HepG2 (cell line): Measurements from ENCODE around the gene PTMA. TPM values are rescaled to one million over a fixed set of nuclear protein-coding genes. Genes with fewer than 3 reads are reported as not detected.

ENCODE experiments used
- AGO1 ChIP-seq: fragments of 200-400 bp; formaldehyde crosslinking; IDR thresholded peaks from 2 replicates; pipeline ENCODE4 v1.6.1; 2017; ENCODE audit warnings: mild to moderate bottlenecking, low read depth, low read length, moderate library complexity; ENCODE audit not compliant: poor library complexity, severe bottlenecking
- AKAP8 ChIP-seq: sonication (generic); formaldehyde crosslinking; IDR thresholded peaks from 2 replicates; pipeline ENCODE4 v1.5.1; 2020; ENCODE audit warnings: mild to moderate bottlenecking, missing genetic modification reagents
- ARID4A ChIP-seq: sonication (generic); formaldehyde crosslinking; IDR thresholded peaks from 2 replicates; pipeline ENCODE4 v1.5.0; 2020; ENCODE audit warnings: mild to moderate bottlenecking, missing genetic modification reagents, borderline replicate concordance
- ARNT ChIP-seq: fragments of 450-650 bp; IDR thresholded peaks from 2 replicates; pipeline ENCODE4 v1.6.1; 2017
- DMAP1 ChIP-seq: IDR thresholded peaks from 2 replicates; pipeline ENCODE4 v1.6.1; 2016
- GMEB1 ChIP-seq: sonication (generic); formaldehyde crosslinking; IDR thresholded peaks from 2 replicates; pipeline ENCODE4 v1.5.1; 2020; ENCODE audit warnings: missing genetic modification reagents, mild to moderate bottlenecking, borderline replicate concordance
- HNRNPL ChIP-seq: fragments of 200-400 bp; formaldehyde crosslinking; IDR thresholded peaks from 2 replicates; pipeline ENCODE4 v1.6.1; 2017; ENCODE audit warnings: mild to moderate bottlenecking, low read depth, low read length
- KDM2A ChIP-seq: sonication (generic); formaldehyde crosslinking; IDR thresholded peaks from 2 replicates; pipeline ENCODE4 v1.4.0; 2020; ENCODE audit warnings: low read depth, missing genetic modification reagents, borderline replicate concordance
- KDM5A ChIP-seq: fragments of 200-600 bp; sonication (generic); IDR thresholded peaks from 2 replicates; pipeline ENCODE4 v1.7.0; 2018; ENCODE audit warnings: antibody characterized with exemption, mild to moderate bottlenecking, low read length, borderline replicate concordance
- MEIS2 ChIP-seq: sonication (generic); formaldehyde crosslinking; IDR thresholded peaks from 2 replicates; pipeline ENCODE4 v1.9.0; 2021; ENCODE audit warnings: mild to moderate bottlenecking, missing genetic modification reagents
- PREB ChIP-seq: sonication (generic); formaldehyde crosslinking; IDR thresholded peaks from 2 replicates; pipeline ENCODE4 v1.4.0; 2020; ENCODE audit warnings: missing genetic modification reagents
- REPIN1 ChIP-seq: sonication (generic); formaldehyde crosslinking; IDR thresholded peaks from 2 replicates; pipeline ENCODE4 v1.8.0; 2022; ENCODE audit warnings: missing genetic modification reagents, low read depth, mild to moderate bottlenecking, borderline replicate concordance
- RORA ChIP-seq: sonication (generic); formaldehyde crosslinking; IDR thresholded peaks from 2 replicates; pipeline ENCODE4 v1.5.0; 2020; ENCODE audit warnings: mild to moderate bottlenecking, missing genetic modification reagents, moderate library complexity
- RXRA ChIP-seq: sonication (generic); formaldehyde crosslinking; IDR thresholded peaks from 2 replicates; pipeline ENCODE4 v1.5.1; 2020; ENCODE audit warnings: missing genetic modification reagents
- SAP130 ChIP-seq: IDR thresholded peaks from 2 replicates; pipeline ENCODE4 v1.6.1; 2016; ENCODE audit warnings: low read depth
- YY1 ChIP-seq: IDR thresholded peaks from 2 replicates; pipeline ENCODE4 v1.6.1; 2011; ENCODE audit warnings: low read length, low read depth, moderate library complexity, mild to moderate bottlenecking; ENCODE audit not compliant: insufficient read depth, insufficient replicate concordance
- ZC3H4 ChIP-seq: sonication (generic); formaldehyde crosslinking; IDR thresholded peaks from 2 replicates; pipeline ENCODE4 v1.4.0; 2020; ENCODE audit warnings: missing genetic modification reagents, borderline replicate concordance
- ZFX ChIP-seq: sonication (generic); formaldehyde crosslinking; IDR thresholded peaks from 2 replicates; pipeline ENCODE4 v1.4.0; 2020; ENCODE audit warnings: mild to moderate bottlenecking, low read depth, missing genetic modification reagents, moderate library complexity
- ZNF326 ChIP-seq: sonication (generic); formaldehyde crosslinking; IDR thresholded peaks from 2 replicates; pipeline ENCODE4 v1.4.0; 2020; ENCODE audit warnings: missing genetic modification reagents, borderline replicate concordance
- ZNF333 ChIP-seq: sonication (generic); formaldehyde crosslinking; IDR thresholded peaks from 2 replicates; pipeline ENCODE4 v1.4.0; 2020; ENCODE audit warnings: mild to moderate bottlenecking, missing genetic modification reagents, borderline replicate concordance
- ZNF430 ChIP-seq: sonication (generic); formaldehyde crosslinking; IDR thresholded peaks from 2 replicates; pipeline ENCODE4 v1.9.0; 2021; ENCODE audit warnings: mild to moderate bottlenecking, missing genetic modification reagents
- ZNF558 ChIP-seq: sonication (generic); formaldehyde crosslinking; IDR thresholded peaks from 2 replicates; pipeline ENCODE4 v1.9.0; 2022; ENCODE audit warnings: mild to moderate bottlenecking, missing genetic modification reagents, borderline replicate concordance
- ZNF567 ChIP-seq: sonication (generic); formaldehyde crosslinking; IDR thresholded peaks from 2 replicates; pipeline ENCODE4 v1.8.1; 2023; ENCODE audit warnings: mild to moderate bottlenecking, missing genetic modification reagents, borderline replicate concordance
- ZNF704 ChIP-seq: sonication (generic); formaldehyde crosslinking; IDR thresholded peaks from 2 replicates; pipeline ENCODE4 v1.8.1; 2023; ENCODE audit warnings: mild to moderate bottlenecking, inconsistent platforms, moderate library complexity, missing genetic modification reagents, borderline replicate concordance
- polyA plus RNA-seq, 8 experiments: library from polyadenylated mRNA; depleted of rRNA in 3 of 8; stranded (reverse) in 7 of 8; unstranded in 1 of 8; fragments of >200 nt; fragmentation: Illumina TruSeq in 4 of 8; extraction: Trizol in 4 of 8; gene quantifications; 2 replicates each; pipeline versions ENCODE4 v1.2.1 to v1.2.3, GENCODE V29; 2011 to 2016; ENCODE audit warnings: low read depth in 4 of 8, missing spikeins in 1 of 8, mixed read lengths in 1 of 8; ENCODE audit not compliant: insufficient read depth in 1 of 8
- total RNA-seq, 5 experiments: library from RNA; depleted of rRNA; stranded (reverse); fragments of >200 nt; fragmentation: Illumina TruSeq; extraction: Trizol; gene quantifications; 2 replicates each; pipeline ENCODE4 v1.2.3, GENCODE V29; 2016; ENCODE audit warnings: low read depth in 1 of 5

Gene PTMA
- total and polyA plus RNA-seq, 2 of the 13 experiments (the other 11 are each of a cell fraction or from before 2014, with no cell fraction given): 190 to 1,086 TPM

- no peak for TF ChIP-seq KDM5A
- no peak for TF ChIP-seq ZNF704 (CRISPR knock-in tag)
- TF ChIP-seq RXRA (CRISPR knock-in tag): no peak
- TF ChIP-seq ZNF326 (CRISPR knock-in tag): no peak
- no peak for TF ChIP-seq ZNF430 (CRISPR knock-in tag)
- TF ChIP-seq GMEB1 (CRISPR knock-in tag): no peak
- no peak for TF ChIP-seq YY1
- peak; percentile 60; the same call in 1 of the 2 replicates for TF ChIP-seq SAP130
- peak; percentile 47; the same call in 1 of the 2 replicates for TF ChIP-seq ARID4A (CRISPR knock-in tag)
- no peak for TF ChIP-seq ZC3H4 (CRISPR knock-in tag)
- TF ChIP-seq PREB: no peak
- no peak for TF ChIP-seq AKAP8 (CRISPR knock-in tag)
- no peak for TF ChIP-seq REPIN1 (CRISPR knock-in tag)
- no peak for TF ChIP-seq HNRNPL
- TF ChIP-seq DMAP1: no peak
- TF ChIP-seq AGO1: no peak
- TF ChIP-seq ZNF567 (CRISPR knock-in tag): no peak
- TF ChIP-seq ZNF333: no peak
- TF ChIP-seq MEIS2: no peak
- TF ChIP-seq RORA (CRISPR knock-in tag): no peak
- TF ChIP-seq ARNT: no peak
- no peak for TF ChIP-seq ZNF558 (CRISPR knock-in tag)
- 0 out of 2 replicates have a peak, but pooled peaks have one; percentile 12 for TF ChIP-seq KDM2A (CRISPR knock-in tag)
- TF ChIP-seq ZFX: no peak
These were observed 35.0 kb upstream of the PTMA start (continued) for GRCh38 chr2:231673348-231673770.
